Thyroid gland (tissue), 4 donors: ENCODE measurements around the gene ATXN1L.

Experiments used
- POLR2A ChIP-seq, 2 donors: fragments of 450-650 bp; IDR thresholded peaks; one replicate each; pipeline ENCODE4 v1.6.1; 2017; ENCODE audit warnings: antibody characterized with exemption in 2 of 2, mild to moderate bottlenecking in 2 of 2, moderate library complexity in 1 of 2
- TF ChIP-seq, protein P1 (sequence below), 6 experiments: fragments of 200-600 bp in 3 of 6; fragments of 450-650 bp in 3 of 6; sonication (generic) in 3 of 6; IDR thresholded peaks; one replicate each; pipeline ENCODE4 v1.5.1; 2016 to 2019; ENCODE audit warnings: antibody characterized with exemption in 6 of 6, mild to moderate bottlenecking in 2 of 6, inconsistent platforms in 1 of 6, moderate library complexity in 1 of 6

DNA sequence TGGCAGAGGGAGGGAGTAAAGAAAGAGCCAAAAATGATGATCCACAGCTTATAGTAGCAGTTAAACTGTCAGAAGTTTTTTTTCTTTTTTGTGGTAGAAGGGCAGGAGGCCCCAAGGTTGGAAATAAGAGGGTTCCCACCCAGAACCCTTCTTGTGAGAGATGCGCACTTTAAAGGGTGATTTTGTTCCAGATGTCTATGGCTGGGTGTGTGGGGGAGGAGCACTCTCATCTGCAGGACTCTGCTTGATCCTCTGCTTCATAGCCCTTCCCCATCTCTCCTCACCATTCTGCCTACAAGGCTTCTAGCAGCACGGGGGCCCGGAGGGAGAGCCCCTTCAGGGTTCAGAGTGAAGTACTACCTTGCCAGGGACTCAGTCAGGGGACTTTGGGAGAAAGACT lies 6.4 kb downstream of the ATXN1L start:
- TF ChIP-seq, protein P1, sequence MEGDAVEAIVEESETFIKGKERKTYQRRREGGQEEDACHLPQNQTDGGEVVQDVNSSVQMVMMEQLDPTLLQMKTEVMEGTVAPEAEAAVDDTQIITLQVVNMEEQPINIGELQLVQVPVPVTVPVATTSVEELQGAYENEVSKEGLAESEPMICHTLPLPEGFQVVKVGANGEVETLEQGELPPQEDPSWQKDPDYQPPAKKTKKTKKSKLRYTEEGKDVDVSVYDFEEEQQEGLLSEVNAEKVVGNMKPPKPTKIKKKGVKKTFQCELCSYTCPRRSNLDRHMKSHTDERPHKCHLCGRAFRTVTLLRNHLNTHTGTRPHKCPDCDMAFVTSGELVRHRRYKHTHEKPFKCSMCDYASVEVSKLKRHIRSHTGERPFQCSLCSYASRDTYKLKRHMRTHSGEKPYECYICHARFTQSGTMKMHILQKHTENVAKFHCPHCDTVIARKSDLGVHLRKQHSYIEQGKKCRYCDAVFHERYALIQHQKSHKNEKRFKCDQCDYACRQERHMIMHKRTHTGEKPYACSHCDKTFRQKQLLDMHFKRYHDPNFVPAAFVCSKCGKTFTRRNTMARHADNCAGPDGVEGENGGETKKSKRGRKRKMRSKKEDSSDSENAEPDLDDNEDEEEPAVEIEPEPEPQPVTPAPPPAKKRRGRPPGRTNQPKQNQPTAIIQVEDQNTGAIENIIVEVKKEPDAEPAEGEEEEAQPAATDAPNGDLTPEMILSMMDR (IDR thresholded peaks at IDR 0.05), result no peak
- TF ChIP-seq POLR2A (IDR thresholded peaks at IDR 0.05), result no peak
